PC-3 (cell line): ENCODE results near the gene FAM13A. TPM values are rescaled to one million over a fixed set of nuclear protein-coding genes. Genes with fewer than 3 reads are reported as not detected.

Experiments
- ATAC-seq: fragments of 200-7000 bp; cut with Tn5 transposase; 2 replicates; pipeline ENCODE4 v1.9.1; 2020; ENCODE audit warnings: mild to moderate bottlenecking, moderate library complexity
- BruUV-seq: library from RNA; stranded (reverse); fragments of 400-500 nt; replicated peaks from 2 replicates; lab custom pipeline; 2021; lab: Mats Ljungman, UMichigan
- CTCF ChIA-PET: fragments of 300-600 bp; sonication (Branson Sonifier 250); formaldehyde crosslinking; loops from one replicate; lab custom pipeline; 2022; ENCODE audit warnings: antibody characterized with exemption; lab: Charles Lee
- POLR2A ChIA-PET: fragments of 300-600 bp; sonication (Branson Sonifier 250); formaldehyde crosslinking; loops from one replicate; lab custom pipeline; 2022; ENCODE audit warnings: antibody characterized with exemption; ENCODE audit not compliant: unreplicated experiment; lab: Charles Lee
- DNase-seq: peaks from one replicate; pipeline ENCODE4 v3.0.0-alpha.2; 2015
- H2AFZ ChIP-seq: fragments of 300-600 bp; sonication (generic); 2 replicates; pipeline ENCODE4 v1.6.0; 2016; ENCODE audit warnings: antibody characterized with exemption, low read length
- H3F3A ChIP-seq: fragments of 300-600 bp; sonication (generic); one replicate; pipeline ENCODE4 v1.6.0; 2017; ENCODE audit warnings: antibody characterized with exemption, low read length, control low read depth, mild to moderate bottlenecking; ENCODE audit not compliant: unreplicated experiment
- H3K27ac ChIP-seq: fragments of 300-600 bp; sonication (generic); 2 replicates; pipeline ENCODE4 v1.5.1; 2016; ENCODE audit warnings: mild to moderate bottlenecking, low read length
- H3K27me3 ChIP-seq: fragments of 300-600 bp; sonication (generic); 2 replicates; pipeline ENCODE4 v1.6.1; 2016; ENCODE audit warnings: low read length, mixed read lengths
- H3K36me3 ChIP-seq: fragments of 300-600 bp; sonication (generic); 2 replicates; pipeline ENCODE4 v1.6.1; 2016; ENCODE audit warnings: low read depth, mixed run types, low read length, mixed read lengths
- H3K4me1 ChIP-seq: fragments of 300-600 bp; sonication (generic); 2 replicates; pipeline ENCODE4 v1.5.1; 2016; ENCODE audit warnings: low read length; ENCODE audit not compliant: insufficient read depth
- H3K4me2 ChIP-seq: fragments of 300-600 bp; sonication (generic); 2 replicates; pipeline ENCODE4 v1.6.0; 2016; ENCODE audit warnings: low read length
- H3K4me3 ChIP-seq: fragments of 300-600 bp; sonication (generic); 2 replicates; pipeline ENCODE4 v1.5.1; 2016; ENCODE audit warnings: mild to moderate bottlenecking, low read length, mixed read lengths
- H3K79me2 ChIP-seq: fragments of 300-600 bp; sonication (generic); 2 replicates; pipeline ENCODE4 v1.6.1; 2017; ENCODE audit warnings: low read length, mixed read lengths
- H3K9ac ChIP-seq: fragments of 300-600 bp; sonication (generic); 2 replicates; pipeline ENCODE4 v1.6.0; 2016; ENCODE audit warnings: mild to moderate bottlenecking, low read length
- H3K9me2 ChIP-seq: fragments of 300-600 bp; sonication (generic); replicated peaks from 2 replicates; pipeline ENCODE4 v1.6.1; 2016; ENCODE audit warnings: mixed run types, low read length, mixed read lengths
- H3K9me3 ChIP-seq: fragments of 300-600 bp; sonication (generic); 2 replicates; pipeline ENCODE4 v1.6.1; 2016; ENCODE audit warnings: low read length, mixed read lengths
- H4K20me1 ChIP-seq: fragments of 300-600 bp; sonication (generic); 2 replicates; pipeline ENCODE4 v1.6.1; 2016; ENCODE audit warnings: low read length, mixed read lengths
- CTCF ChIP-seq: fragments of 300-600 bp; sonication (generic); conservative IDR thresholded peaks from 2 replicates; pipeline ENCODE4 v1.5.1; 2017; ENCODE audit warnings: antibody characterized with exemption, low read depth, mild to moderate bottlenecking, low read length
- EZH2 ChIP-seq: fragments of 300-600 bp; sonication (generic); IDR thresholded peaks from one replicate; pipeline ENCODE4 v1.6.1; 2017; ENCODE audit warnings: antibody characterized with exemption, mild to moderate bottlenecking, low read length; ENCODE audit not compliant: unreplicated experiment
- EZH2phosphoT487 ChIP-seq: fragments of 300-600 bp; sonication (generic); IDR thresholded peaks from 2 replicates; pipeline ENCODE4 v1.6.1; 2018; ENCODE audit warnings: mild to moderate bottlenecking, antibody characterized with exemption, low read length, borderline replicate concordance
- intact Hi-C: fragments of 100-400 bp; cut with micrococcal nuclease; formaldehyde crosslinking; loops from 2 replicates; pipeline ENCODE4 v1.9.0; 2023
- total RNA-seq: library from RNA; depleted of rRNA; stranded (reverse); fragments of >200 nt; gene quantifications from 2 replicates; pipeline ENCODE4 v1.2.3, GENCODE V29; 2014

The FAM13A gene
- total RNA-seq, 1 experiment from 2014 or later = 8.6 TPM

- H3K36me3 ChIP-seq = no peaks in the 10 kb centered on the region
- H3K9ac ChIP-seq = no peak overlapping the region
- POLR2A ChIA-PET = no interaction called here
- DNase-seq = no peak
- H3K9me3 ChIP-seq = no peaks in the 10 kb centered on the region
- H3K79me2 ChIP-seq = no peaks in the 10 kb centered on the region
- no peak overlapping the region for H2AFZ ChIP-seq
- peaks cover 13% of the 10 kb centered on the region; the same call in 1 of the 2 replicates for H3K4me1 ChIP-seq
- ATAC-seq = no peak
- no peak overlapping the region for H3K27ac ChIP-seq
- no peaks in the 10 kb centered on the region for H3F3A ChIP-seq
- H3K4me2 ChIP-seq = no peak overlapping the region
- H3K4me3 ChIP-seq = no peak overlapping the region
- BruUV-seq = no TSS peak
- CTCF ChIA-PET = no interaction called here
- TF ChIP-seq EZH2phosphoT487 (no peak), CTCF (no peak), EZH2 (no peak)
- H3K27me3 ChIP-seq = no peaks in the 10 kb centered on the region
- intact Hi-C loops = no loop called here
- no peaks in the 10 kb centered on the region for H3K9me2 ChIP-seq
- H4K20me1 ChIP-seq = no peaks in the 10 kb centered on the region
Measured at GRCh38 chr4:88799900-88800299, 257.1 kb downstream of the FAM13A start.

DNA sequence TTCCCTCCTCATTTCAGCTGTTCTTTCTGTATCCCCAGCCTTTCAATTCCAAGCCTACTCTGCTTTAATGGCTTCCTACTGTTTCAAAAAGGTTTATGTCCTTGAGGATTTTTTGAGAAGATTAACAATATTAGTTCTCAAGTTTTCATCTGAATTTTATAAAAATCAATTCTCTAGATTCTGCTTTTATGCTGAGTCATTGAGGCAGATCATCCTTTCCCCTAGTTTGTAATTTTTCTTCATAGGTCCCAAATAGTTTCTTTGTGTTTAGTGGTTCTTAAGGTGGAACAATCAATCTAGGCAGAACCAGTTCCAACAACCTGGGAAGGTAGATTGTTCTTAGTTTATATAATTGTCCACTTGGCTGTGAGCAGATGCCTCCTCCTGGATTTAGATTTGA is 259.3 kb downstream of the FAM13A start:
- Histone ChIP-seq H4K20me1 (no peaks in the 10 kb centered on the region), H3K9ac (no peak overlapping the region), H3K9me3 (no peaks in the 10 kb centered on the region), H2AFZ (no peak overlapping the region), H3F3A (no peaks in the 10 kb centered on the region), H3K27me3 (no peaks in the 10 kb centered on the region), H3K79me2 (no peaks in the 10 kb centered on the region), H3K9me2 (no peaks in the 10 kb centered on the region), H3K4me1 (peaks cover 22% of the 10 kb centered on the region), H3K36me3 (no peaks in the 10 kb centered on the region), H3K4me3 (no peak overlapping the region), H3K27ac (no peak overlapping the region), H3K4me2 (no peak overlapping the region)
- CTCF ChIA-PET = no interaction called here
- intact Hi-C loops = no loop called here
- ATAC-seq (no peak), DNase-seq (no peak)
- no TSS peak for BruUV-seq
- POLR2A ChIA-PET = no interaction called here
- TF ChIP-seq EZH2 (no peak), EZH2phosphoT487 (no peak), CTCF (no peak)

DNA sequence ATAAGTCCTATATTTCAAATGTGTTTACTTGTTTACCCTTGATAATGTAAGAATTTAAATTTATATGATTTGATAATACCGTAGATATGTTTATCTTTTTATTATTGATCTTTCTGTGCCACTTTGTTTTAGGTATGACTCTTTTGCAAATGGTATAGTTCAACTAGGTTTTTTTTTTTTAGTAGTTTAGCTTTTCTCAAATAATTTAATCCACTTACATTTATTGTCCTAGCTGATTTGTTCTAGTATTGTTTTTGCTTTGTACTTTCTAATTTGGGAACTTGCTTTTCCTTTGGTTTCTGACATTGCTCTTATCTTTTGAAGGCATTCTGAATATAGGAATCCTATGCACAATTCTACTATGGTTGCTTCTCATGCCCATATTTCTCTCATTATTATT is 260.4 kb downstream of the FAM13A start:
- H3K27ac ChIP-seq = no peak overlapping the region
- H3K4me3 ChIP-seq = no peak overlapping the region
- peaks cover 33% of the 10 kb centered on the region for H3K4me1 ChIP-seq
- H3F3A ChIP-seq = no peaks in the 10 kb centered on the region
- H2AFZ ChIP-seq = no peak overlapping the region
- no peak for ATAC-seq
- H3K4me2 ChIP-seq = no peak overlapping the region
- no peaks in the 10 kb centered on the region for H3K36me3 ChIP-seq
- no peaks in the 10 kb centered on the region for H3K9me3 ChIP-seq
- intact Hi-C loops = no loop called here
- no peaks in the 10 kb centered on the region for H3K79me2 ChIP-seq
- no peaks in the 10 kb centered on the region for H3K9me2 ChIP-seq
- no peaks in the 10 kb centered on the region for H3K27me3 ChIP-seq
- no TSS peak for BruUV-seq
- ChIA-PET CTCF (no interaction called here), POLR2A (no interaction called here)
- TF ChIP-seq EZH2phosphoT487 (no peak), CTCF (no peak), EZH2 (no peak)
- no peak overlapping the region for H3K9ac ChIP-seq
- H4K20me1 ChIP-seq = no peaks in the 10 kb centered on the region
- no peak for DNase-seq
